Ishikawa (cell line): Measurements from ENCODE around the gene NPHP4.

ENCODE experiments used
- CEBPB ChIP-seq: IDR thresholded peaks from 2 replicates; pipeline ENCODE4 v1.6.1; 2012
- CREB1 ChIP-seq: IDR thresholded peaks from 2 replicates; pipeline ENCODE4 v1.6.1; 2012; ENCODE audit warnings: low read depth
- EGR1 ChIP-seq: IDR thresholded peaks from 2 replicates; pipeline ENCODE4 v1.6.1; 2012
- EP300 ChIP-seq: IDR thresholded peaks from 2 replicates; pipeline ENCODE4 v1.6.1; 2012; ENCODE audit warnings: borderline replicate concordance
- FOXM1 ChIP-seq: IDR thresholded peaks from 2 replicates; pipeline ENCODE4 v1.6.1; 2012; ENCODE audit warnings: low read depth, borderline replicate concordance
- NFIC ChIP-seq: IDR thresholded peaks from 2 replicates; pipeline ENCODE4 v1.6.1; 2012
- RAD21 ChIP-seq: IDR thresholded peaks from 2 replicates; pipeline ENCODE4 v1.6.1; 2012; ENCODE audit warnings: low read depth
- TAF1 ChIP-seq: IDR thresholded peaks from 2 replicates; pipeline ENCODE4 v1.6.1; 2012; ENCODE audit warnings: low read depth, mild to moderate bottlenecking
- TCF12 ChIP-seq: IDR thresholded peaks from 2 replicates; pipeline ENCODE4 v1.6.1; 2012; ENCODE audit warnings: low read depth
- TEAD4 ChIP-seq: IDR thresholded peaks from 2 replicates; pipeline ENCODE4 v1.6.1; 2012
- YY1 ChIP-seq: IDR thresholded peaks from 2 replicates; pipeline ENCODE4 v1.6.1; 2012; ENCODE audit warnings: low read depth
- ZBTB7A ChIP-seq: IDR thresholded peaks from 2 replicates; pipeline ENCODE4 v1.6.1; 2012; ENCODE audit warnings: low read depth
- TF ChIP-seq, protein P1 (sequence below): IDR thresholded peaks from 2 replicates; pipeline ENCODE4 v1.6.1; 2012
- TF ChIP-seq, protein P2 (sequence below): IDR thresholded peaks from 2 replicates; pipeline ENCODE4 v1.6.1; 2012
- TF ChIP-seq, protein P3 (sequence below): IDR thresholded peaks from 2 replicates; pipeline ENCODE4 v1.6.1; 2012; ENCODE audit warnings: low read depth, mild to moderate bottlenecking

Gene NPHP4

DNA sequence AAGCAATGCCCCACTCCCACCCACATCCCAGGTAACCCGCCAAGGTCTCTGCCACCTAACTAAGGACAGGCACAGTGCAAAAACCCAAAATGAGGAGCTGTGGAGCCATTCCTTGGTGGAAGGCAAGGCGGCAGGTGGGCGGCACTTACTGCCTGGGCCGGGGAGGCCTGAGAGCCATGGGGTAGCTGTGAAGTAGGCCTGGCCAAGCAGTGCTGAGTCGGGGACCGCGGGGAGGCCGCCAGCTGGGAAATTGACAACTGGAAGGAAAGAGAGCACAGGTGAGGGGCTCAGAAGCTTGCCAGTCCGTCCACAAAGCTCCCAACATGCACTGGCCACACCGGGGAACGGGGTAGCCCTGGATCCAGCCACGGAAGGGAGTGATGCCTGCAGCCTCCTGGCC is 85.3 kb downstream of the NPHP4 start:
- TF ChIP-seq NFIC, result no peak
- TF ChIP-seq ZBTB7A, result no peak
- TF ChIP-seq CREB1, result no peak
- no peak for TF ChIP-seq TEAD4
- TF ChIP-seq, protein P1, sequence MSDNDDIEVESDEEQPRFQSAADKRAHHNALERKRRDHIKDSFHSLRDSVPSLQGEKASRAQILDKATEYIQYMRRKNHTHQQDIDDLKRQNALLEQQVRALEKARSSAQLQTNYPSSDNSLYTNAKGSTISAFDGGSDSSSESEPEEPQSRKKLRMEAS, result no peak
- no peak for TF ChIP-seq FOXM1
- no peak for TF ChIP-seq YY1
- no peak for TF ChIP-seq TCF12
- TF ChIP-seq, protein P2, sequence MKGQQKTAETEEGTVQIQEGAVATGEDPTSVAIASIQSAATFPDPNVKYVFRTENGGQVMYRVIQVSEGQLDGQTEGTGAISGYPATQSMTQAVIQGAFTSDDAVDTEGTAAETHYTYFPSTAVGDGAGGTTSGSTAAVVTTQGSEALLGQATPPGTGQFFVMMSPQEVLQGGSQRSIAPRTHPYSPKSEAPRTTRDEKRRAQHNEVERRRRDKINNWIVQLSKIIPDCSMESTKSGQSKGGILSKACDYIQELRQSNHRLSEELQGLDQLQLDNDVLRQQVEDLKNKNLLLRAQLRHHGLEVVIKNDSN, result no peak
- TF ChIP-seq, protein P3, sequence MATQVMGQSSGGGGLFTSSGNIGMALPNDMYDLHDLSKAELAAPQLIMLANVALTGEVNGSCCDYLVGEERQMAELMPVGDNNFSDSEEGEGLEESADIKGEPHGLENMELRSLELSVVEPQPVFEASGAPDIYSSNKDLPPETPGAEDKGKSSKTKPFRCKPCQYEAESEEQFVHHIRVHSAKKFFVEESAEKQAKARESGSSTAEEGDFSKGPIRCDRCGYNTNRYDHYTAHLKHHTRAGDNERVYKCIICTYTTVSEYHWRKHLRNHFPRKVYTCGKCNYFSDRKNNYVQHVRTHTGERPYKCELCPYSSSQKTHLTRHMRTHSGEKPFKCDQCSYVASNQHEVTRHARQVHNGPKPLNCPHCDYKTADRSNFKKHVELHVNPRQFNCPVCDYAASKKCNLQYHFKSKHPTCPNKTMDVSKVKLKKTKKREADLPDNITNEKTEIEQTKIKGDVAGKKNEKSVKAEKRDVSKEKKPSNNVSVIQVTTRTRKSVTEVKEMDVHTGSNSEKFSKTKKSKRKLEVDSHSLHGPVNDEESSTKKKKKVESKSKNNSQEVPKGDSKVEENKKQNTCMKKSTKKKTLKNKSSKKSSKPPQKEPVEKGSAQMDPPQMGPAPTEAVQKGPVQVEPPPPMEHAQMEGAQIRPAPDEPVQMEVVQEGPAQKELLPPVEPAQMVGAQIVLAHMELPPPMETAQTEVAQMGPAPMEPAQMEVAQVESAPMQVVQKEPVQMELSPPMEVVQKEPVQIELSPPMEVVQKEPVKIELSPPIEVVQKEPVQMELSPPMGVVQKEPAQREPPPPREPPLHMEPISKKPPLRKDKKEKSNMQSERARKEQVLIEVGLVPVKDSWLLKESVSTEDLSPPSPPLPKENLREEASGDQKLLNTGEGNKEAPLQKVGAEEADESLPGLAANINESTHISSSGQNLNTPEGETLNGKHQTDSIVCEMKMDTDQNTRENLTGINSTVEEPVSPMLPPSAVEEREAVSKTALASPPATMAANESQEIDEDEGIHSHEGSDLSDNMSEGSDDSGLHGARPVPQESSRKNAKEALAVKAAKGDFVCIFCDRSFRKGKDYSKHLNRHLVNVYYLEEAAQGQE, result no peak
- no peak for TF ChIP-seq EGR1
- TF ChIP-seq RAD21, result no peak
- TF ChIP-seq CEBPB, result no peak
- TF ChIP-seq EP300, result no peak
- no peak for TF ChIP-seq TAF1

DNA sequence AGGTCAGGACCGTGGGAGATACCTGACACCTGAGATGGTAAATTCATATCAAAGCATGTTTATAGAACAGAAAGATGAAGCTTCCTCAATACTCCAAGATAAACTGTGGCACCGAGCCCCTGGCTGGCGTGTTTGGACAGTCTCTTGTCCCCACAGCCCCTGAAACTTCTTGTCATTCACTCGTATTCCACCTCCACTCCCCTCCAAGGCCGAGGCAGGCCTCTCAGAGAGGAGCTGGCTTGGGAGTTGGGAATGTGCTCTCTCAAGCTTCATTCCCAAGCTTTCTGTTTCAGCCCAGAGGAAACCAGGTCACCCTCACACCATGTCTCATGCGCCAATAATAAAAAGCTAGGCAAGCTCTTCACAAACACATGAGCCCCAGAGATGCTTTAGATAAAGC is 86.1 kb downstream of the NPHP4 start:
- TF ChIP-seq CREB1 (no peak), YY1 (no peak), TAF1 (no peak), FOXM1 (no peak), RAD21 (no peak), TEAD4 (no peak), ZBTB7A (no peak), NFIC (no peak)
- TF ChIP-seq, protein P2, result no peak

DNA sequence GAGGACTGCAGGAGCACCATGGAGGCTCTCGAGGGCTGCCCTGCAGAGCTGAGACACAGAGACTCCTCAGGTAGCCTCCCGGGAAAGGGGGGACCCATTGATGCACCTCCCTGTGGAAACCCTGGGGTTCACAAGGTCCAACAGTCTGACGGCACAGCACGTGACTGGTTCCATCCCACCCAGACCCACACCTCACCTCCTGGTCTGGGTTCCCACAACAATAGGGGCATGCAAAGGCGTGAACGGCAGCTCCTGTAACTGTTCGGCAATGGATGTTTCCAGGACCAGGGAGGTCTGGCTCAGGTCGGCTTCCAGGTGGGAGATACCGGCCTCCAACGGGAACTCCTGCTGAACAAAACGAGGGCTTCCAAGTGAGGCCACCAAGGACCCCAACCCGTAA is 86.8 kb downstream of the NPHP4 start:
- no peak for TF ChIP-seq FOXM1
- no peak for TF ChIP-seq CREB1
- TF ChIP-seq ZBTB7A, result no peak
- no peak for TF ChIP-seq CEBPB
- TF ChIP-seq RAD21, result no peak
- TF ChIP-seq, protein P1, result no peak
- no peak for TF ChIP-seq TAF1
- no peak for TF ChIP-seq EGR1
- TF ChIP-seq TCF12, result no peak
- no peak for TF ChIP-seq YY1
- TF ChIP-seq, protein P3, result no peak
- TF ChIP-seq, protein P2, result no peak
- no peak for TF ChIP-seq TEAD4
- TF ChIP-seq NFIC, result no peak
- TF ChIP-seq EP300, result no peak

DNA sequence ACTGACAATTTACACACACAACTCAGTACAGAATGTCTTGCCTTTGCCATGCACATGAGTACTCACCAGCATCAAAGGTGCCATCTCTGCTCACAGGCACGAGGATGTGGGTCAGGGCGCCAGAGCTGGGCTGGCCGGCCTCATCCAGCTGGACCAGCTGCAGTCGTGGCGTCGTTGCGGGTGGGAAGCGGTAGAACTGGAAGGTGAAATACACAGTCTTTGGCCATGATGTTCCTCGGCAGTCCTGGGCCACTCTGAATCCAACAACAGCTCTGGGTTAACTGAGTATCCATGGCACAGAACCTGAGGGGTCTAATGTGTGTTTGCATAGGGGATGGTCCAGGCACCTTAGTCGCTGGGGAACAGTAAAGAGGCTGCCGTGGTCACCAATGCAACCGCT is 87.7 kb downstream of the NPHP4 start:
- TF ChIP-seq CEBPB (no peak), TAF1 (no peak), YY1 (no peak), EP300 (no peak), TEAD4 (no peak), FOXM1 (no peak), CREB1 (no peak), ZBTB7A (no peak)
- TF ChIP-seq, protein P1, result no peak
- TF ChIP-seq, protein P2, result no peak
- TF ChIP-seq, protein P3, result no peak
